ENCODE results near the gene PTPRA.

- TF ChIP-seq, protein P1, sequence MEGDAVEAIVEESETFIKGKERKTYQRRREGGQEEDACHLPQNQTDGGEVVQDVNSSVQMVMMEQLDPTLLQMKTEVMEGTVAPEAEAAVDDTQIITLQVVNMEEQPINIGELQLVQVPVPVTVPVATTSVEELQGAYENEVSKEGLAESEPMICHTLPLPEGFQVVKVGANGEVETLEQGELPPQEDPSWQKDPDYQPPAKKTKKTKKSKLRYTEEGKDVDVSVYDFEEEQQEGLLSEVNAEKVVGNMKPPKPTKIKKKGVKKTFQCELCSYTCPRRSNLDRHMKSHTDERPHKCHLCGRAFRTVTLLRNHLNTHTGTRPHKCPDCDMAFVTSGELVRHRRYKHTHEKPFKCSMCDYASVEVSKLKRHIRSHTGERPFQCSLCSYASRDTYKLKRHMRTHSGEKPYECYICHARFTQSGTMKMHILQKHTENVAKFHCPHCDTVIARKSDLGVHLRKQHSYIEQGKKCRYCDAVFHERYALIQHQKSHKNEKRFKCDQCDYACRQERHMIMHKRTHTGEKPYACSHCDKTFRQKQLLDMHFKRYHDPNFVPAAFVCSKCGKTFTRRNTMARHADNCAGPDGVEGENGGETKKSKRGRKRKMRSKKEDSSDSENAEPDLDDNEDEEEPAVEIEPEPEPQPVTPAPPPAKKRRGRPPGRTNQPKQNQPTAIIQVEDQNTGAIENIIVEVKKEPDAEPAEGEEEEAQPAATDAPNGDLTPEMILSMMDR (IDR thresholded peaks at IDR 0.05; ENCODE audit: low read depth, low read length, poor library complexity, severe bottlenecking): no peak
- TF ChIP-seq EZH2phosphoT487 (IDR thresholded peaks at IDR 0.05; ENCODE audit: borderline replicate concordance, low read length): no peak
Observed at GRCh38 chr20:2956480-2956879, 83.2 kb downstream of the PTPRA start.
